Natural killer cell (primary cell): Measurements from ENCODE around the gene PLEKHH2. TPM values are rescaled to one million over a fixed set of nuclear protein-coding genes. Genes with fewer than 3 reads are reported as not detected.

Experiments used
- ATAC-seq, 3 donors: fragments of 150-1000 bp in 2 of 3; fragments of 200-7000 bp in 1 of 3; cut with Tn5 transposase; 1 replicate in 1 of 3; 2 replicates in 2 of 3; pipeline ENCODE4 v1.10.0; 2021; ENCODE audit warnings: mild to moderate bottlenecking in 2 of 3, moderate library complexity in 2 of 3
- DNase-seq, 2 donors: peaks; one replicate each; pipeline versions ENCODE4 v3.0.0 to v3.0.0-alpha.2; 2013 to 2021; ENCODE audit warnings: mixed read lengths in 1 of 2
- H3K27ac ChIP-seq: one replicate; pipeline ENCODE4 v1.5.1; 2013; ENCODE audit warnings: mild to moderate bottlenecking, low read length
- H3K27me3 ChIP-seq: one replicate; pipeline ENCODE4 v1.6.1; 2013; ENCODE audit warnings: low read length; ENCODE audit not compliant: control insufficient read depth, insufficient read depth
- H3K36me3 ChIP-seq: one replicate; pipeline ENCODE4 v1.6.1; 2013; ENCODE audit warnings: low read length; ENCODE audit not compliant: control insufficient read depth, insufficient read depth
- H3K4me1 ChIP-seq: one replicate; pipeline ENCODE4 v1.6.1; 2013; ENCODE audit warnings: low read length; ENCODE audit not compliant: control insufficient read depth, insufficient read depth
- H3K4me3 ChIP-seq: one replicate; pipeline ENCODE4 v1.5.1; 2013; ENCODE audit warnings: low read length
- H3K9me3 ChIP-seq: one replicate; pipeline ENCODE4 v1.6.1; 2013; ENCODE audit warnings: low read length; ENCODE audit not compliant: control insufficient read depth, insufficient read depth
- H3K27ac Mint-ChIP-seq, 2 donors: one replicate each; pipeline ENCODE4 v1.8.0; 2022; ENCODE audit warnings: mild to moderate bottlenecking in 2 of 2, mixed read lengths in 2 of 2, moderate library complexity in 1 of 2
- H3K27me3 Mint-ChIP-seq, 2 donors: one replicate each; pipeline ENCODE4 v1.8.0; 2022; ENCODE audit warnings: low read depth in 2 of 2, mixed read lengths in 2 of 2
- H3K36me3 Mint-ChIP-seq: one replicate; pipeline ENCODE4 v1.8.0; 2022; ENCODE audit warnings: mixed read lengths
- H3K4me1 Mint-ChIP-seq, 2 donors: one replicate each; pipeline ENCODE4 v1.8.0; 2022; ENCODE audit warnings: mixed read lengths in 2 of 2
- H3K4me3 Mint-ChIP-seq: one replicate; pipeline ENCODE4 v1.8.0; 2022; ENCODE audit warnings: mild to moderate bottlenecking, moderate library complexity, mixed read lengths
- H3K9me3 Mint-ChIP-seq, 2 donors: one replicate each; pipeline ENCODE4 v1.8.0; 2022; ENCODE audit warnings: mixed read lengths in 2 of 2
- WGBS: methylation state at CpG from one replicate; pipeline ENCODE4 v1.1.7; 2013; ENCODE audit warnings: missing lambda C conversion rate; ENCODE audit not compliant: insufficient coverage; 5-methylcytosine and 5-hydroxymethylcytosine counted together
- intact Hi-C: fragments of 100-400 bp; cut with micrococcal nuclease; formaldehyde crosslinking; loops from one replicate; pipeline ENCODE4 v1.14.2; 2022
- total RNA-seq, 4 donors: library from RNA; stranded (reverse); fragments of 120-200 nt in 1 of 4; gene quantifications; one replicate each; pipeline versions ENCODE4 v1.2.3 to v1.2.4, GENCODE V29; 2013 to 2022
- TF ChIP-seq, protein P1 (sequence below): fragments of 200-600 bp; IDR thresholded peaks from one replicate; pipeline ENCODE4 v1.8.0; 2022; ENCODE audit warnings: antibody characterized with exemption

The PLEKHH2 gene
- total RNA-seq, 3 donors from 2014 or later (not counting 1 experiment from before 2014, with no cell fraction given): 0.07 to 0.28 (median 0.19) TPM

DNA sequence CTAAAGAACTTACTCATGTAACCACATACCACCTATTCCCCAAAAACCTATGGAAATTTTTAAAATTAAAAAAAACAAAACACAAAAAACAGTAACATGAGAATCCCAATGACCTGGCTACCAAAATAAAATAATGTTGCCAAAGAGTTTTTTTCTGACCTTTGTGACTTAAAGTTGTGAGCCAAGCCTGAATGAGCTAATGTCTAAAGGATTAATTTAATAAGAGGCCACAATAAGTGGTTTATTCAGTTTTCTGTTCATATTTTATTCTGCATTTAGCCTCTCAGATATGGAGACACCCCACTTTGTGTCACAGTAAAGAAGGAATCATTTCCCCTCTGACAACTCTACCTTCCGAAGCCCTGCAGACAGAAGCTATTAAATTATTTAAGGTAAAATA lies 94.2 kb downstream of the PLEKHH2 start:
- no peaks in the 10 kb centered on the region for H3K9me3 ChIP-seq
- WGBS: no CpG with 5 or more reads among the region's 1 CpG
- no peaks in the 10 kb centered on the region for H3K36me3 Mint-ChIP-seq

DNA sequence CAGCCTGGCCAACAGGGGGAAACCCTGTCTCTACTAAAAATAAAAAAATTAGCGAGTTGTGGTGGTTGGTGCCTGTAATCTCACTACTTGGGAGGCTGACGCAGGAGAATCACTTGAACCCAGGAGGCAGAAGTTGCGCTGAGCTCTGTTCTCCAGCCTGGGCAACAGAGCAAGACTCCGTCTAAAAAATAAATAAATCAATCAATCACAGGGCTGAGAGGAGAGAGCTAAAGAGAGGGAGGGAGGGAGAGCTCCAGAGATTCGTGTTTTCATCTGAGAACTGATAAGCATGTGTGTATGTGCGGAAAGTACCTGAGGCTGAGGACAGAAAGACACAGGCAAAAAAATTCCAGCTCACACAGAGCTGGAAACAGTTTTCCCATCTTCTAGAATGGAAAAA lies 99.6 kb downstream of the PLEKHH2 start:
- Mint-ChIP-seq H3K9me3 (no peaks in the 10 kb centered on the region), H3K4me1 (no peaks in the 10 kb centered on the region), H3K27me3 (peaks cover 24 to 29% of the 10 kb centered on the region in 2 donors), H3K27ac (no peak overlapping the region), H3K36me3 (no peaks in the 10 kb centered on the region), H3K4me3 (no peak overlapping the region)
- 87% methylated on average over 3 of the region's 6 CpGs for WGBS
- no peaks in the 10 kb centered on the region for H3K9me3 ChIP-seq
- H3K4me1 ChIP-seq: no peaks in the 10 kb centered on the region
- intact Hi-C loops: no loop called here
- TF ChIP-seq, protein P1, sequence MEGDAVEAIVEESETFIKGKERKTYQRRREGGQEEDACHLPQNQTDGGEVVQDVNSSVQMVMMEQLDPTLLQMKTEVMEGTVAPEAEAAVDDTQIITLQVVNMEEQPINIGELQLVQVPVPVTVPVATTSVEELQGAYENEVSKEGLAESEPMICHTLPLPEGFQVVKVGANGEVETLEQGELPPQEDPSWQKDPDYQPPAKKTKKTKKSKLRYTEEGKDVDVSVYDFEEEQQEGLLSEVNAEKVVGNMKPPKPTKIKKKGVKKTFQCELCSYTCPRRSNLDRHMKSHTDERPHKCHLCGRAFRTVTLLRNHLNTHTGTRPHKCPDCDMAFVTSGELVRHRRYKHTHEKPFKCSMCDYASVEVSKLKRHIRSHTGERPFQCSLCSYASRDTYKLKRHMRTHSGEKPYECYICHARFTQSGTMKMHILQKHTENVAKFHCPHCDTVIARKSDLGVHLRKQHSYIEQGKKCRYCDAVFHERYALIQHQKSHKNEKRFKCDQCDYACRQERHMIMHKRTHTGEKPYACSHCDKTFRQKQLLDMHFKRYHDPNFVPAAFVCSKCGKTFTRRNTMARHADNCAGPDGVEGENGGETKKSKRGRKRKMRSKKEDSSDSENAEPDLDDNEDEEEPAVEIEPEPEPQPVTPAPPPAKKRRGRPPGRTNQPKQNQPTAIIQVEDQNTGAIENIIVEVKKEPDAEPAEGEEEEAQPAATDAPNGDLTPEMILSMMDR: no peak
- no peak for ATAC-seq
- H3K36me3 ChIP-seq: no peaks in the 10 kb centered on the region
- DNase-seq: no peak
- no peak overlapping the region for H3K27ac ChIP-seq
- H3K4me3 ChIP-seq: no peak overlapping the region
- peaks cover 2% of the 10 kb centered on the region for H3K27me3 ChIP-seq

More for the DNA sequence above, 94.2 kb downstream of the PLEKHH2 start:
- Mint-ChIP-seq H3K4me3 (no peak overlapping the region), H3K27me3 (peaks cover 8 to 11% of the 10 kb centered on the region in 2 donors), H3K27ac (no peak overlapping the region), H3K4me1 (no peaks in the 10 kb centered on the region), H3K9me3 (no peaks in the 10 kb centered on the region)
- ATAC-seq (no peak), DNase-seq (no peak)
- no peaks in the 10 kb centered on the region for H3K4me1 ChIP-seq
- no peak overlapping the region for H3K27ac ChIP-seq
- no peaks in the 10 kb centered on the region for H3K27me3 ChIP-seq
- TF ChIP-seq, protein P1: no peak
- no peak overlapping the region for H3K4me3 ChIP-seq
- H3K36me3 ChIP-seq: no peaks in the 10 kb centered on the region
- intact Hi-C loops: no loop called here

DNA sequence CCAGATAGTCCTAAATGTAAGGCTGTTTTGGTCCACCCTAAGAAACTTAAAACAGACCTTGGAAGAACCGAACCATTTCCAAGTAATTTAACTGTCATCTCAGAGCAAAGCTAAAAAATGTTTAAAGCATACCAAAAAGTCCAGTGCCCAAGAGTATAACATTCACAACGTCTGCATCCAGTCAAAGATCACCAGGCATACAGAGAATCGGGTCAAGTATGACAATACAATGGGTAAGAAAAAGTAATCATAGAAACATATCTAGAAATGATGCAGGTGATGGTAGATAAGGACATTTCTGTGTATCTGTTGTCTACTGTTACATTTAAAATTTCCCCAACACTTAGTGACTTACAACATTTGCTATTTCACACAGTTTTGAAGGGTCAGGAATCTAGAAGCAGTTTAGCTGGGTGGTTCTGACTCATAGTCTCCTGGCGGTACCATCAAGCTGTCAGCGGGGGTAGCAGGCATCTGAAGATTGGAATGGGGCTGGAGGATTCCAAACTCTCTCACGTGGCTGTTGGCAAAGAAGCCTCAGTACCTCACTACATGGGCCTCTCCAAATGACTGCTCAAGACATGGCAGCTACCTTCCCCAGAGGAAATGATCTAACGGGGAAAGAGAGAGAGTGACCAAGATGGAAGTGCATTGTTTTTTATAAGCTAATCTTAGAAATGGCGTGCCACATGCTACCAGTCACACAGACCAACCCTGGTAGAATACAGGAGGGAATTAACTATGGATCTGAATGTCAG lies 100.2 kb downstream of the PLEKHH2 start:
- DNase-seq (no peak), ATAC-seq (no peak)
- H3K4me1 Mint-ChIP-seq: no peaks in the 10 kb centered on the region
- Histone ChIP-seq H3K9me3 (no peaks in the 10 kb centered on the region), H3K36me3 (no peaks in the 10 kb centered on the region), H3K4me3 (no peak overlapping the region), H3K27me3 (peaks cover 2% of the 10 kb centered on the region), H3K27ac (no peak overlapping the region), H3K4me1 (no peaks in the 10 kb centered on the region)
- peaks cover 24 to 29% of the 10 kb centered on the region in 2 donors for H3K27me3 Mint-ChIP-seq
- no peaks in the 10 kb centered on the region for H3K9me3 Mint-ChIP-seq
- TF ChIP-seq, protein P1: no peak
- intact Hi-C loops: no loop called here
- 83% methylated on average over 8 of the region's 8 CpGs for WGBS
- H3K4me3 Mint-ChIP-seq: no peak overlapping the region
- no peaks in the 10 kb centered on the region for H3K36me3 Mint-ChIP-seq
- no peak overlapping the region for H3K27ac Mint-ChIP-seq

DNA sequence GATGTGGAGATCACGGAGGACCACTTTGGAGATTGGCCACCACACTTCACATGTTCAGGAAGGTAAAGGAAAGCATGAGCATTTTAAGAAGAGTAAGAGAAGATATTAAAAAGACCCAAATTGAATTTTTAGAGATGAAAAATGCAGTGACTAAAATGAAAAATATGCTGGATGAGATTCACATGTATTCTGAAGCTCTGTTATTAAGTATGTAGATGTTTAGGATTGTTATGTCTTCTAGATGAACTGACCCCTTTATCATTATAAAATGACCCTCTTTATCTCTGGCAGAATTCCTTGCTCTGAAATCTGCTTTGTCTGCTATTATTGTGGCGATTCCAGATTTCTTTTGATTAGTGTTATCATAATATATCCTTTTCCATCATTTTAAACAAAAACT lies 100.8 kb downstream of the PLEKHH2 start:
- no peaks in the 10 kb centered on the region for H3K4me1 Mint-ChIP-seq
- peaks cover 19 to 26% of the 10 kb centered on the region in 2 donors for H3K27me3 Mint-ChIP-seq
- intact Hi-C loops: no loop called here
- Histone ChIP-seq H3K9me3 (no peaks in the 10 kb centered on the region), H3K27ac (no peak overlapping the region), H3K36me3 (no peaks in the 10 kb centered on the region), H3K27me3 (peaks cover 2% of the 10 kb centered on the region), H3K4me1 (no peaks in the 10 kb centered on the region), H3K4me3 (no peak overlapping the region)
- no peaks in the 10 kb centered on the region for H3K9me3 Mint-ChIP-seq
- no peak overlapping the region for H3K4me3 Mint-ChIP-seq
- TF ChIP-seq, protein P1: no peak
- H3K36me3 Mint-ChIP-seq: no peaks in the 10 kb centered on the region
- no peak for DNase-seq
- WGBS: 80% methylated on average over 1 of the region's 2 CpGs
- H3K27ac Mint-ChIP-seq: no peak overlapping the region
- ATAC-seq: no peak
